ENCODE results near the gene SALL3.

DNA sequence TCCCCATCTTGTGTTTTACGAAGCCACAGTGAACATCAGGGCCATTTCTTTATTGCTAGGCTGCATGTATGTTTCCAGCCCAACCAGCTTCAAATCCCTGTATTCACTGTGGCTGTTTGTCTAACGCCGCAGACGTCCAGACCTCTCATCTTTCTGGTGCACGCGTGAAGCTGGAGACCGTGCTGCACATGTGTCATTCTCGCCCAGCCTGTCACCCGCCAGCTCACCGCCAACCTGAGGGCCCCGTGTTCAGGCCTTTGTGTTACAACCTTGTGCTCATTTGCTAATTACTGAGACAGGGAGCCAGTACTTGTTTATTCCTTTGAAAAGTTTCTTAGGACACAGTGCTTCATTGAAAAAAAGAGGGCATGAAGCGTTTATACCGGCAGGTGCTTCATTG is 21.4 kb downstream of the SALL3 start:
- TF ChIP-seq, protein P1, sequence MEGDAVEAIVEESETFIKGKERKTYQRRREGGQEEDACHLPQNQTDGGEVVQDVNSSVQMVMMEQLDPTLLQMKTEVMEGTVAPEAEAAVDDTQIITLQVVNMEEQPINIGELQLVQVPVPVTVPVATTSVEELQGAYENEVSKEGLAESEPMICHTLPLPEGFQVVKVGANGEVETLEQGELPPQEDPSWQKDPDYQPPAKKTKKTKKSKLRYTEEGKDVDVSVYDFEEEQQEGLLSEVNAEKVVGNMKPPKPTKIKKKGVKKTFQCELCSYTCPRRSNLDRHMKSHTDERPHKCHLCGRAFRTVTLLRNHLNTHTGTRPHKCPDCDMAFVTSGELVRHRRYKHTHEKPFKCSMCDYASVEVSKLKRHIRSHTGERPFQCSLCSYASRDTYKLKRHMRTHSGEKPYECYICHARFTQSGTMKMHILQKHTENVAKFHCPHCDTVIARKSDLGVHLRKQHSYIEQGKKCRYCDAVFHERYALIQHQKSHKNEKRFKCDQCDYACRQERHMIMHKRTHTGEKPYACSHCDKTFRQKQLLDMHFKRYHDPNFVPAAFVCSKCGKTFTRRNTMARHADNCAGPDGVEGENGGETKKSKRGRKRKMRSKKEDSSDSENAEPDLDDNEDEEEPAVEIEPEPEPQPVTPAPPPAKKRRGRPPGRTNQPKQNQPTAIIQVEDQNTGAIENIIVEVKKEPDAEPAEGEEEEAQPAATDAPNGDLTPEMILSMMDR (IDR thresholded peaks at IDR 0.05): no peak
- no peak for TF ChIP-seq POLR2A (IDR thresholded peaks at IDR 0.05)
- no peak for TF ChIP-seq POLR2AphosphoS5 (IDR thresholded peaks at IDR 0.05)

Data from gastroesophageal sphincter (tissue), 3 donors.